HEK293T (cell line): ENCODE measurements around the gene MYRF.

Experiments used
- CTCF ChIA-PET: fragments of 350-600 bp; formaldehyde crosslinking; extraction: SDS; loops from one replicate; lab custom pipeline; 2021; ENCODE audit warnings: antibody characterized with exemption, inconsistent platforms; lab: Yijun Ruan, JAX
- POLR2A ChIA-PET: fragments of 350-600 bp; formaldehyde crosslinking; extraction: SDS; loops from one replicate; lab custom pipeline; 2020; ENCODE audit warnings: antibody characterized with exemption, inconsistent platforms; lab: Yijun Ruan, JAX
- DNase-seq: peaks from one replicate; pipeline ENCODE4 v3.0.0; 2012; ENCODE audit warnings: mixed read lengths; ENCODE audit errors: extremely low spot score
- ARNT ChIP-seq: fragments of 450-650 bp; IDR thresholded peaks from 2 replicates; pipeline ENCODE4 v1.6.1; 2017; ENCODE audit warnings: mild to moderate bottlenecking
- BHLHE40 ChIP-seq: fragments of 450-650 bp; IDR thresholded peaks from 2 replicates; pipeline ENCODE4 v1.6.1; 2016; ENCODE audit warnings: mild to moderate bottlenecking, moderate library complexity, borderline replicate concordance
- CTBP1 ChIP-seq: fragments of 450-650 bp; IDR thresholded peaks from 2 replicates; pipeline ENCODE4 v1.6.1; 2016; ENCODE audit warnings: borderline replicate concordance
- ELF4 ChIP-seq: fragments of 450-650 bp; IDR thresholded peaks from 2 replicates; pipeline ENCODE4 v1.6.1; 2017; ENCODE audit warnings: antibody characterized with exemption
- FOXA1 ChIP-seq: fragments of 450-650 bp; IDR thresholded peaks from 2 replicates; pipeline ENCODE4 v1.6.1; 2016; ENCODE audit warnings: mild to moderate bottlenecking
- FOXK2 ChIP-seq: fragments of 450-650 bp; IDR thresholded peaks from 2 replicates; pipeline ENCODE4 v1.6.1; 2016; ENCODE audit warnings: mild to moderate bottlenecking
- FOXM1 ChIP-seq: fragments of 450-650 bp; IDR thresholded peaks from 2 replicates; pipeline ENCODE4 v1.6.1; 2017; ENCODE audit warnings: mild to moderate bottlenecking, borderline replicate concordance
- HDGF ChIP-seq: fragments of 450-650 bp; IDR thresholded peaks from 2 replicates; pipeline ENCODE4 v1.6.1; 2017; ENCODE audit warnings: antibody characterized with exemption, borderline replicate concordance
- L3MBTL2 ChIP-seq: fragments of 450-650 bp; conservative IDR thresholded peaks from 2 replicates; pipeline ENCODE4 v1.6.1; 2016; ENCODE audit warnings: mild to moderate bottlenecking
- LEF1 ChIP-seq: fragments of 450-650 bp; IDR thresholded peaks from 2 replicates; pipeline ENCODE4 v1.6.1; 2017; ENCODE audit warnings: mild to moderate bottlenecking, borderline replicate concordance
- NFRKB ChIP-seq: fragments of 450-650 bp; IDR thresholded peaks from 2 replicates; pipeline ENCODE4 v1.6.1; 2016; ENCODE audit warnings: mild to moderate bottlenecking, moderate library complexity
- PKNOX1 ChIP-seq: fragments of 450-650 bp; IDR thresholded peaks from 2 replicates; pipeline ENCODE4 v1.6.1; 2016
- SP1 ChIP-seq: fragments of 450-650 bp; IDR thresholded peaks from 2 replicates; pipeline ENCODE4 v1.6.1; 2017
- SUZ12 ChIP-seq: fragments of 450-650 bp; IDR thresholded peaks from 2 replicates; pipeline ENCODE4 v1.6.1; 2016; ENCODE audit warnings: mild to moderate bottlenecking
- TARDBP ChIP-seq: fragments of 450-650 bp; IDR thresholded peaks from 2 replicates; pipeline ENCODE4 v1.6.1; 2016
- ZNF384 ChIP-seq: fragments of 450-650 bp; IDR thresholded peaks from 2 replicates; pipeline ENCODE4 v1.6.1; 2016

The MYRF gene

GRCh38 chr11:61820174-61820573, 67.7 kb downstream of the MYRF start:
- TF ChIP-seq BHLHE40, result no peak
- ChIA-PET CTCF (no interaction called here), POLR2A (no interaction called here)
- no peak for DNase-seq

GRCh38 chr11:61826930-61827570, 74.6 kb downstream of the MYRF start:
- no peak for DNase-seq
- ChIA-PET CTCF (no interaction called here), POLR2A (interaction anchor here (1.0 kb wide), 1 partner anchor 10 kb away, joined by 3 read pairs; the partner anchor contains the start of gene FADS1)
- TF ChIP-seq ELF4 (no peak), ZNF384 (no peak), SP1 (no peak), LEF1 (no peak), HDGF (no peak), NFRKB (no peak), L3MBTL2 (no peak), TARDBP (no peak), FOXK2 (no peak), ARNT (no peak), SUZ12 (no peak), BHLHE40 (no peak), CTBP1 (no peak), PKNOX1 (no peak), FOXM1 (no peak), FOXA1 (no peak)

- ChIA-PET POLR2A (interaction anchor here (1.0 to 2.1 kb wide), 3 partner anchors 10 to 30 kb away, joined by 3 to 7 read pairs (median 6); no protein-coding TSS in a partner anchor), CTCF (no interaction called here)
- peak; percentile 86 for TF ChIP-seq L3MBTL2
- TF ChIP-seq LEF1, result no peak
- 0 out of 2 replicates have a peak, but pooled peaks have one; percentile 20 for TF ChIP-seq TARDBP
- peak; percentile 65 for DNase-seq
Measured at GRCh38 chr11:61827571-61828378, 75.3 kb downstream of the MYRF start, which contains the start of gene FADS2. Gene FADS2, plus strand, starts transcription at chr11:61828300. Its CDS starts 91 bp downstream, at chr11:61828391.

GRCh38 chr11:61828379-61828628, 75.9 kb downstream of the MYRF start:
- TF ChIP-seq SUZ12, result no peak
- TF ChIP-seq NFRKB, result no peak
- TF ChIP-seq FOXM1, result no peak
- TF ChIP-seq SP1, result no peak
- no peak for TF ChIP-seq FOXK2
- no peak for TF ChIP-seq LEF1
- TF ChIP-seq HDGF, result no peak
- TF ChIP-seq ZNF384, result no peak
- TF ChIP-seq ARNT, result no peak
- no peak for TF ChIP-seq PKNOX1
- no peak for TF ChIP-seq FOXA1
- ChIA-PET CTCF (interaction anchor here (1.0 kb wide), 1 partner anchor 11 kb away, joined by 3 read pairs; no protein-coding TSS in a partner anchor), POLR2A (interaction anchor here (1.0 to 2.1 kb wide), 4 partner anchors 10 to 37 kb away, joined by 3 to 7 read pairs (median 6); no protein-coding TSS in a partner anchor)
- no peak for DNase-seq

- ChIA-PET CTCF (interaction anchor here (1.0 kb wide), 1 partner anchor 11 kb away, joined by 3 read pairs; no protein-coding TSS in a partner anchor), POLR2A (interaction anchor here (1.1 to 2.1 kb wide), 3 partner anchors 11 to 37 kb away, joined by 5 to 7 read pairs (median 6); no protein-coding TSS in a partner anchor)
- peak; percentile 31 for DNase-seq
- no peak for TF ChIP-seq FOXK2
- TF ChIP-seq TARDBP, result no peak
- TF ChIP-seq ELF4, result no peak
- no peak for TF ChIP-seq SUZ12
- TF ChIP-seq FOXM1, result no peak
- no peak for TF ChIP-seq SP1
- no peak for TF ChIP-seq CTBP1
- TF ChIP-seq HDGF, result no peak
- TF ChIP-seq BHLHE40, result no peak
- TF ChIP-seq FOXA1, result no peak
- no peak for TF ChIP-seq L3MBTL2
- TF ChIP-seq NFRKB, result no peak
- no peak for TF ChIP-seq ARNT
- TF ChIP-seq LEF1, result no peak
- TF ChIP-seq PKNOX1, result no peak
- TF ChIP-seq ZNF384, result no peak
Measured at GRCh38 chr11:61828629-61829407, 76.4 kb downstream of the MYRF start.
